ENCODE data around the gene RNF223. TPM values are rescaled to one million over a fixed set of nuclear protein-coding genes. Genes with fewer than 3 reads are reported as not detected.

RNF223 gene
- total and polyA plus RNA-seq, 2 of the 8 experiments (the other 6 are each of a cell fraction or from before 2014, with no cell fraction given) = not detected

- Histone ChIP-seq H3K18ac (ENCODE audit: extremely low read depth, low read length) (peak overlapping the region; percentile 68), H2BK20ac (ENCODE audit: low read length) (no peak overlapping the region), H3K79me1 (ENCODE audit: low read depth, low read length) (peaks cover 10% of the 10 kb centered on the region), H3K23ac (ENCODE audit: insufficient read length) (no peak overlapping the region), H2BK12ac (ENCODE audit: low read depth, low read length) (peak overlapping the region; percentile 60; the same call in 1 of the 2 replicates), H3K4me1 (replicated peaks in 1 of 4; ENCODE audit: control insufficient read depth in 3 of 4, insufficient read depth in 4 of 4, low read length in 3 of 4) (peaks cover 2 to 47% (median 36%) of the 10 kb centered on the region in 4 experiments), H3K27ac (ENCODE audit: low read depth, low read length) (no peak overlapping the region), H4K8ac (ENCODE audit: extremely low read depth, insufficient read depth, low read length) (no peak overlapping the region; the same call in 1 of the 2 replicates), H3K23me2 (ENCODE audit: low read depth, low read length) (peaks cover 8% of the 10 kb centered on the region; the same call in 1 of the 2 replicates), H3K79me2 (ENCODE audit: control insufficient read depth in 1 of 2, insufficient read depth in 2 of 2, low read length in 2 of 2) (peaks cover 0 to 13% of the 10 kb centered on the region in 2 experiments; a peak in 1 of 4 replicates), H3K14ac (ENCODE audit: insufficient read length) (no peak overlapping the region), H2BK120ac (replicated peaks; ENCODE audit: low read depth, low read length) (peak overlapping the region; percentile 43), H2AK5ac (ENCODE audit: low read depth, low read length) (peak overlapping the region; percentile 82; the same call in 1 of the 2 replicates), H3K9me3 (ENCODE audit: insufficient read depth in 2 of 2, low read depth in 1 of 2, low read length in 1 of 2) (no peaks in the 10 kb centered on the region), H4K20me1 (replicated peaks in 1 of 2; ENCODE audit: control insufficient read depth in 1 of 2, insufficient read depth in 2 of 2, low read length in 2 of 2) (peaks cover 6 to 7% of the 10 kb centered on the region in 2 experiments), H3K4me3 (ENCODE audit: extremely low read depth in 1 of 4, insufficient read depth in 2 of 4, low read depth in 3 of 4, low read length in 4 of 4) (peak overlapping the region; percentile 49 to 83 (median 64)), H3K36me3 (ENCODE audit: control insufficient read depth in 2 of 4, insufficient read depth in 4 of 4, low read length in 3 of 4) (peaks cover 0 to 20% (median 1%) of the 10 kb centered on the region in 4 experiments; a peak in 3 of 8 replicates), H2BK15ac (ENCODE audit: low read length) (peak overlapping the region; percentile 88; the same call in 1 of the 2 replicates), H3K9ac (replicated peaks in 1 of 4; ENCODE audit: extremely low read depth in 1 of 4, low read depth in 3 of 4, low read length in 3 of 4) (0 out of 7 replicates have a peak overlapping the region, but pooled peaks of 1 of the 4 experiments have one; percentile 1), H2BK5ac (ENCODE audit: low read depth, low read length) (peak overlapping the region; percentile 66; the same call in 1 of the 2 replicates), H3K56ac (replicated peaks; ENCODE audit: insufficient read length, low read depth, low read length) (peak overlapping the region; percentile 39), H3K27me3 (replicated peaks in 1 of 4; ENCODE audit: control insufficient read depth in 3 of 4, extremely low read depth in 1 of 4, insufficient read depth in 3 of 4, low read length in 3 of 4) (no peaks in the 10 kb centered on the region), H3K4me2 (ENCODE audit: insufficient read depth in 1 of 2, low read depth in 2 of 2, low read length in 2 of 2) (peak overlapping the region; percentile 70 to 79), H3K4ac (replicated peaks; ENCODE audit: insufficient read length, low read depth, low read length) (peak overlapping the region; percentile 23), H4K91ac (replicated peaks; ENCODE audit: insufficient read length, low read length) (no peak overlapping the region), H2AFZ (ENCODE audit: low read length) (no peak overlapping the region), H4K5ac (ENCODE audit: insufficient read length, low read depth, low read length) (no peak overlapping the region)
- no peak for FAIRE-seq
- no peak for DNase-seq (ENCODE audit: low read depth in 1 of 2, low spot score in 2 of 2)
- TF ChIP-seq GABPA (IDR thresholded peaks at IDR 0.05; ENCODE audit: borderline replicate concordance, insufficient read depth, low read length) (no peak), ASH2L (IDR thresholded peaks at IDR 0.05; ENCODE audit: low read length) (peak; percentile 30), CEBPB (IDR thresholded peaks at IDR 0.05; ENCODE audit: low read depth, low read length) (no peak)
- CTCF ChIA-PET (ENCODE audit: partially characterized antibody) = interaction anchor here (0.7 to 3.0 kb wide), 6 partner anchors 8 to 43 kb away, joined by 3 to 15 read pairs (median 6); partner anchors contain the start of gene ISG15
- 25% methylated on average over 24 of the region's 33 CpGs; no CpG with 5 or more reads in 1 of the 2 experiments for WGBS, 2 experiments (ENCODE audit: extremely low coverage in 1 of 2, insufficient coverage in 1 of 2, insufficient read length in 1 of 2, insufficient replicate concordance in 2 of 2, low coverage in 1 of 2, low lambda C conversion rate in 2 of 2, missing lambda C conversion rate in 1 of 2)
- POLR2A ChIA-PET (ENCODE audit: partially characterized antibody) = interaction anchor here (0.6 to 14.9 kb wide), 8 partner anchors 13 to 80 kb away, joined by 3 to 245 read pairs (median 4); partner anchors contain the start of gene PERM1
Measured at GRCh38 chr1:1021010-1021919, 52.8 kb downstream of the RNF223 start.

Measured in H1 (cell line).